Measurements from ENCODE around the gene MRE11. TPM values are rescaled to one million over a fixed set of nuclear protein-coding genes. Genes with fewer than 3 reads are reported as not detected.
A peak's percentile ranks its signal among the peaks of the same experiment; 100 is the strongest.

The MRE11 gene
- total RNA-seq, 3 donors from 2014 or later = 18.1 to 33.1 (median 22.3) TPM

DNA sequence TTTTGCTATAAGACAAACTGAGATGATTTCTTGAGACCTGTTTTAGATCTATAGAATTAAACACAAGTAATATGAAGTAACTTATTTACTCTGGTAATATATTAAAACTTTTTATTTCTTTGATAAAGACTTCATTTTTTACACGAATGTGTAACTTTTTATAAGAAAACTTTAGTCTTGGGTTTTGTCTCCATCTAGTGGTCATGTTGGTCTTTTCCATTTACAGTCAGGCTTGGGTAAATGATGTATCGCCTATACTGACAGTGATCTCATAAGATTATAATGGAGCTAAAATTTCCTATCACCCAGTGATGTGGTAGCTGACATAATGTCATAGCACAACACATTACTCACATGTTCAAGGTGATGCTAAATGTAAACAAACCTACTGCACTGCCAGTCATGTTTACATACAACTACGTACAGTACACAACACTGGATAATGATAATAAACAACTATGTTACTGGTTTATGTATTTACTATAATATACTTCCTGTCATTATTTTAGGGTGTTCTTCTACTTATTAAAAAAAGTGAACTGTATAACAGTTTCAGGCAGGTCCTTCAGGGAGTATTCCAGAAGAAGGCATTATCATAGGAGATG, 11.1 kb upstream of the MRE11 start:
- Histone ChIP-seq H3K36me3 (no peaks in the 10 kb centered on the region), H3K27me3 (no peaks in the 10 kb centered on the region), H3K4me3 (no peak overlapping the region), H3K9me3 (no peaks in the 10 kb centered on the region), H3K4me1 (no peaks in the 10 kb centered on the region), H3K27ac (no peak overlapping the region)
- intact Hi-C loops (cut with DNase I; ENCODE audit: low total_unique reads) = no loop called here
- TF ChIP-seq POLR2A (IDR thresholded peaks at IDR 0.05) = no peak
- TF ChIP-seq POLR2AphosphoS5 (IDR thresholded peaks at IDR 0.05) = no peak
- TF ChIP-seq, protein P1, sequence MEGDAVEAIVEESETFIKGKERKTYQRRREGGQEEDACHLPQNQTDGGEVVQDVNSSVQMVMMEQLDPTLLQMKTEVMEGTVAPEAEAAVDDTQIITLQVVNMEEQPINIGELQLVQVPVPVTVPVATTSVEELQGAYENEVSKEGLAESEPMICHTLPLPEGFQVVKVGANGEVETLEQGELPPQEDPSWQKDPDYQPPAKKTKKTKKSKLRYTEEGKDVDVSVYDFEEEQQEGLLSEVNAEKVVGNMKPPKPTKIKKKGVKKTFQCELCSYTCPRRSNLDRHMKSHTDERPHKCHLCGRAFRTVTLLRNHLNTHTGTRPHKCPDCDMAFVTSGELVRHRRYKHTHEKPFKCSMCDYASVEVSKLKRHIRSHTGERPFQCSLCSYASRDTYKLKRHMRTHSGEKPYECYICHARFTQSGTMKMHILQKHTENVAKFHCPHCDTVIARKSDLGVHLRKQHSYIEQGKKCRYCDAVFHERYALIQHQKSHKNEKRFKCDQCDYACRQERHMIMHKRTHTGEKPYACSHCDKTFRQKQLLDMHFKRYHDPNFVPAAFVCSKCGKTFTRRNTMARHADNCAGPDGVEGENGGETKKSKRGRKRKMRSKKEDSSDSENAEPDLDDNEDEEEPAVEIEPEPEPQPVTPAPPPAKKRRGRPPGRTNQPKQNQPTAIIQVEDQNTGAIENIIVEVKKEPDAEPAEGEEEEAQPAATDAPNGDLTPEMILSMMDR (IDR thresholded peaks at IDR 0.05) = peak; percentile 47 to 55 (median 54)
- DNase-seq (ENCODE audit: low spot score in 2 of 2) = no peak

DNA sequence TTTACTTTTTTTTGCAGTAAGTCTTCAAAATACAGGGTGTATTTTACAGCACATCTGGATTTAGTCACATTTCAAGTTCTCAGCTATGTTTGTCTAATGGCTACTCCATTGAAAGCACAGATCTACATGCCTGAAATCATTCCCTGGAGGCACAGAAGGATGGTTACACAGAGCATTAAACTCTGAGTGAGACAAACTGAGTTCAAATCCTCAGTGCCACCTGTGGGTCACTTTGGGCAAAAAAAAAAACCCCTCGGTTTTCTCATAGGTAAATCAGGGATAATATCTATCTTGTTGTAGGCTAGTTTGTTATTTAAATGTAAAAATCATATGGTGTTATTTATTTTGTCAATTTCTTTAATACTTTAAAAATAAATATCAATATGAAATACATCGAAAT, 7.9 kb upstream of the MRE11 start:
- Histone ChIP-seq H3K36me3 (no peaks in the 10 kb centered on the region), H3K27me3 (no peaks in the 10 kb centered on the region), H3K4me3 (no peak overlapping the region), H3K27ac (no peak overlapping the region), H3K4me1 (no peaks in the 10 kb centered on the region), H3K9me3 (no peaks in the 10 kb centered on the region)
- TF ChIP-seq, protein P1 (IDR thresholded peaks at IDR 0.05) = no peak
- TF ChIP-seq POLR2A (IDR thresholded peaks at IDR 0.05) (no peak), POLR2AphosphoS5 (IDR thresholded peaks at IDR 0.05) (no peak)
- intact Hi-C loops (cut with DNase I; ENCODE audit: low total_unique reads) = no loop called here
- DNase-seq (ENCODE audit: low spot score in 2 of 2) = no peak

DNA sequence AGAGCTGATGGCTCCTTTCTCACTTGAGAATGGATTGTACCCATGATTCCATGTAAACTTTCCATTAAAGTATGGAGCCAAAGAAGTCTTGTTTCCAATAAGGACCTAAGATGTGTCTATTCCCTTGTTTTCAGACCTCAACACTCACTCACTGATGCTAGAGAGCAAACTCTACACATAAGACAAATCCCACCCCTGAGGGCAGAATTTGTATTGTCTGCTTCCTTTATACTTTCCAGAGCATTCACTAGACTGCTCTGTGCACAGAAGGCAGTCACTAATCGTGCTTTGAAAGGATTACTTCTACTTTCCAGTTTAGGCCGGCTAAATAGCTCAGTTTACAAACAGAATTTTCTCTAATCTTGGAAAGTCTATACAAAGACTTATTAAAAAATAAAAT, 6.5 kb upstream of the MRE11 start:
- no peaks in the 10 kb centered on the region for H3K9me3 ChIP-seq
- no peak for TF ChIP-seq POLR2A (IDR thresholded peaks at IDR 0.05)
- no peak for TF ChIP-seq POLR2AphosphoS5 (IDR thresholded peaks at IDR 0.05)
- TF ChIP-seq, protein P1 (IDR thresholded peaks at IDR 0.05) = no peak
- no peak for DNase-seq (ENCODE audit: low spot score in 2 of 2)
- no peaks in the 10 kb centered on the region for H3K27me3 ChIP-seq
- H3K4me3 ChIP-seq = no peak overlapping the region
- intact Hi-C loops (cut with DNase I; ENCODE audit: low total_unique reads) = no loop called here
- no peaks in the 10 kb centered on the region for H3K36me3 ChIP-seq
- no peaks in the 10 kb centered on the region for H3K4me1 ChIP-seq
- H3K27ac ChIP-seq = no peak overlapping the region

DNA sequence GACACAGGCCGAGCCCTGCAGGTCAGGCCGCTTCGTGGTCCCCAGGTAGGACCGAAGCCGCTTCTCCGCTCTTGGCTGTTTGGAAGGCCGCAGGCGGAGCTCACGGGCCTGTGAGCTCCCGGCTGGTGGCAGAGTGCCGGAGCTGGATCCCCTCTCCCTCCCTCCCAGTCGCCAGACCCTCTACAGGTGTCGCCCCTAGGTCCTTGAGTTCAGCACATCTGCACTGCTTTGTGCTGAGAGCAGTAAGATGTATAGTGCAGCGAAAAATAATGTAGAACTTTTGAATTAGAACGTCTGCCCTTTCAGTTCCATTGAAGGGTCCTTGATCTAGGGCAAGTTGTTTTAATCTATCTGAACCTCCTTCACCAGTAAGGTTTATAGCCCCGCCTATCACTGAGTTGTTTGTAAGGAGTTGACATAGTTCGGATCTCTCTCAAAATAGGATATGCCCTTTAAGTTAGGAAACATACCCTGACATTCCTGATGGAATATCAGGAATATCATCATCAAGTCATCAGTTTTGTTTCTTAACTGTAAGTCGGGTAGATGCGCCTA, 559 bp upstream of the MRE11 start:
- TF ChIP-seq POLR2AphosphoS5 (IDR thresholded peaks at IDR 0.05) (no peak), POLR2A (IDR thresholded peaks at IDR 0.05) (no peak)
- TF ChIP-seq, protein P1 (IDR thresholded peaks at IDR 0.05) = no peak
- intact Hi-C loops (cut with DNase I; ENCODE audit: low total_unique reads) = no loop called here
- no peaks in the 10 kb centered on the region for H3K27me3 ChIP-seq
- no peak for DNase-seq (ENCODE audit: low spot score in 2 of 2)
- peak overlapping the region; percentile 85 to 87 for H3K27ac ChIP-seq
- peaks cover 0 to 7% of the 10 kb centered on the region in 2 donors for H3K4me1 ChIP-seq
- no peaks in the 10 kb centered on the region for H3K36me3 ChIP-seq
- peak overlapping the region; percentile 90 to 96 (median 91) for H3K4me3 ChIP-seq
- no peaks in the 10 kb centered on the region for H3K9me3 ChIP-seq

DNA sequence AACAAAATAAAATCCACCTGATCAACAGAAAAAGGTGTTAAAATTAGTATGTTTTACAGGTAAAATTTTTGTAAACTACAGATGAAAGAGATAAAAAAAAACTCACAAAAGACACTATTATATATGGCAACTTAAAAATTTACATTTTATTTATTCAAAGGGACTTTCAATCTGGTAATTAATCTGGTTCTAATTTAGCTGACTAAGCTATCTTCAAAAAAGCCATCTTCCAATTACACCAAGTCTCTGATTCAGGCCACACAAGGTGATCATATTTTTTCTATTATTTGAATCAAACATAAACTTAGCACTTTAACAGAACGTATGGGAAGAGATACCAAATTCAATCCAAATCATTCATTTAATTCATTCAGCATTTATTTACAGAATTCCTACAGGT, 7.6 kb downstream of the MRE11 start:
- TF ChIP-seq POLR2AphosphoS5 (IDR thresholded peaks at IDR 0.05) (no peak), POLR2A (IDR thresholded peaks at IDR 0.05) (no peak)
- TF ChIP-seq, protein P1 (IDR thresholded peaks at IDR 0.05) = no peak
- Histone ChIP-seq H3K4me1 (no peaks in the 10 kb centered on the region), H3K36me3 (no peaks in the 10 kb centered on the region), H3K27ac (no peak overlapping the region), H3K9me3 (no peaks in the 10 kb centered on the region), H3K4me3 (no peak overlapping the region), H3K27me3 (no peaks in the 10 kb centered on the region)
- no peak for DNase-seq (ENCODE audit: low spot score in 2 of 2)
- intact Hi-C loops (cut with DNase I; ENCODE audit: low total_unique reads) = no loop called here
